SK-N-MC (cell line): Measurements from ENCODE around the gene MMP17.

Experiments
- EZH2 ChIP-seq: fragments of 200-600 bp; sonication (generic); IDR thresholded peaks from one replicate; pipeline ENCODE4 v1.6.1; 2017; ENCODE audit warnings: antibody characterized with exemption
- FOXP2 ChIP-seq: optimal IDR thresholded peaks from 2 replicates; pipeline ENCODE3; 2011; ENCODE audit warnings: mild to moderate bottlenecking, moderate library complexity; ENCODE audit not compliant: insufficient read depth; ENCODE audit errors: extremely low read length, control extremely low read depth
- POLR2AphosphoS5 ChIP-seq: IDR thresholded peaks from 2 replicates; pipeline ENCODE4 v1.6.1; 2012; ENCODE audit warnings: mild to moderate bottlenecking, low read depth, low read length, borderline replicate concordance

DNA sequence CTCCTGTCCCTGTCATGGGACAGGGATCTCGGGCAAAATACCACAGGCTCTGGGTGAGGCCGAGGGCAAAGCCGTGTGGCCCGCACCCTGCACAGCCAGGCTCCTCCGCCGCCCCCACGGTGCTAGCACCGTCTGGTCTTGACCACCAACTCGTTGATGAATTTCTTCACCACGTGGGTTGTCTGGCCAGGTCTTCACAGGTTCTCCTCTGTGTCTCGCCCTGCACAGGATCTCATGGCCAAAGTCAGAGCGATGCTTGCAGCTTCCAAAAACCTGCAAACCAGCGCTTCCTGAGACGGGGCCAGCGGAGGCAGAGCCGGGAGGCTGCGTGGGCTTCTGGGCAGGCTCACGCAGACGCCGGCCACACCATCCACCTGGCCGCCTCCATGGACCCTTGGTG, 29.0 kb upstream of the MMP17 start:
- TF ChIP-seq POLR2AphosphoS5 (no peak), EZH2 (no peak), FOXP2 (no peak)
